Left lobe of liver (tissue), 2 donors: ENCODE results near the gene OCIAD1. TPM values are rescaled to one million over a fixed set of nuclear protein-coding genes. Genes with fewer than 3 reads are reported as not detected.
"Not testable (repeated sequence)": the region's sequence is repeated elsewhere in the genome, so short reads cannot be mapped to it uniquely, and the experiment has no call there.

Experiments
- ATAC-seq: fragments of 200-7000 bp; cut with Tn5 transposase; one replicate; pipeline ENCODE4 v1.9.1; 2020; ENCODE audit warnings: mild to moderate bottlenecking, moderate library complexity
- DNase-seq: peaks from one replicate; pipeline ENCODE4 v3.0.0-alpha.2; 2020; ENCODE audit warnings: low spot score
- total RNA-seq: library from RNA; stranded (reverse); gene quantifications from one replicate; pipeline ENCODE4 v1.2.1, GENCODE V29; 2021
- donor health status: DM: no; HTN: no; CAD: no; lungs with moderate emphysema.
- donor health status: DM: no; HTN: yes; CAD: no.

OCIAD1 gene
- total RNA-seq, 1 donor from 2014 or later: 86.8 TPM

- ATAC-seq (no peak), DNase-seq (no peak)
These were observed 13.9 kb upstream of the OCIAD1 start for GRCh38 chr4:48816971-48817370.

DNA sequence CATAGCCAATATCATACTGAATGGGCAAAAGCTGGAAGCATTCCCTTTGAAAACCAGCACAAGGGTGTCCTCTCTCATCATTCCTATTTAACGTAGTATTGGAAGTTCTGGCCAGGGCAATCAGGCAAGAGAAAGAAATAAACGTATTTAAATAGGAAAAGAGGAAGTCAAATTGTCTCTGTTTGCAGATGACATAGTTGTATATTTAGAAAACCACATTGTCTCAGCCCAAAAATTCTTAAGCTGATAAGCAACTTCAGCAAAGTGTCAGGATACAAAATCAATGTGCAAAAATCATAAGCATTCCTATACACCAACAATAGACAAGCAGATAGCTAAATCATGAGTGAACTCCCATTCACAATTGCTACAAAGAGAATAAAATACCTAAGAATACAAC is 9.5 kb upstream of the OCIAD1 start:
- not testable (repeated sequence) for DNase-seq, ATAC-seq

GRCh38 chr4:48827622-48828021 is 3.3 kb upstream of the OCIAD1 start:
- no peak for DNase-seq

GRCh38 chr4:48831532-48832030 is 693 bp downstream of the OCIAD1 start:
- ATAC-seq (no peak), DNase-seq (no peak)

More at GRCh38 chr4:48827622-48828021, 3.3 kb upstream of the OCIAD1 start:
- ATAC-seq: no peak

- no peak for DNase-seq
- ATAC-seq: no peak
These were observed 1.7 kb downstream of the OCIAD1 start for GRCh38 chr4:48832571-48832970.

- DNase-seq (no peak), ATAC-seq (no peak)
These were observed 5.8 kb downstream of the OCIAD1 start for GRCh38 chr4:48836658-48837057.

- DNase-seq (peak; percentile 50), ATAC-seq (peak; percentile 97)
These were observed 10.3 kb downstream of the OCIAD1 start for GRCh38 chr4:48841045-48841827.

- no peak for ATAC-seq
- DNase-seq: no peak
These were observed 14.0 kb downstream of the OCIAD1 start for GRCh38 chr4:48844843-48845242.

DNA sequence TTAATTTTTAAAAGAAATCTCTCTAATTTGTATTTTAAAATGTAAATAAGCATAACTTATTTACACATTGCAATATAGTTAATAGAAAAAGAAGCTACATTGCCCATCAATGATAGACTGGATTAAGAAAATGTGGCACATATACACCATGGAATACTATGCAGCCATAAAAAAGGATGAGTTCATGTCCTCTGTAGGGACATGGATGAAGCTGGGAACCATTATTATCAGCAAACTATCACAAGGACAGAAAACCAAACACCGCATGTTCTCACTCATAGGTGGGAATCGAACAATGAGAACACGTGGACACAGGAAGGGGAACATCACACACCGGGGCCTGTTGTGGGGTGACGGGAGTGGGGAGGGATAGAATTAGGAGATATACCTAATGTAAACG is 17.9 kb downstream of the OCIAD1 start:
- not testable (repeated sequence) for ATAC-seq, DNase-seq

- no peak for DNase-seq
These were observed 20.8 kb downstream of the OCIAD1 start for GRCh38 chr4:48851651-48852050.

DNA sequence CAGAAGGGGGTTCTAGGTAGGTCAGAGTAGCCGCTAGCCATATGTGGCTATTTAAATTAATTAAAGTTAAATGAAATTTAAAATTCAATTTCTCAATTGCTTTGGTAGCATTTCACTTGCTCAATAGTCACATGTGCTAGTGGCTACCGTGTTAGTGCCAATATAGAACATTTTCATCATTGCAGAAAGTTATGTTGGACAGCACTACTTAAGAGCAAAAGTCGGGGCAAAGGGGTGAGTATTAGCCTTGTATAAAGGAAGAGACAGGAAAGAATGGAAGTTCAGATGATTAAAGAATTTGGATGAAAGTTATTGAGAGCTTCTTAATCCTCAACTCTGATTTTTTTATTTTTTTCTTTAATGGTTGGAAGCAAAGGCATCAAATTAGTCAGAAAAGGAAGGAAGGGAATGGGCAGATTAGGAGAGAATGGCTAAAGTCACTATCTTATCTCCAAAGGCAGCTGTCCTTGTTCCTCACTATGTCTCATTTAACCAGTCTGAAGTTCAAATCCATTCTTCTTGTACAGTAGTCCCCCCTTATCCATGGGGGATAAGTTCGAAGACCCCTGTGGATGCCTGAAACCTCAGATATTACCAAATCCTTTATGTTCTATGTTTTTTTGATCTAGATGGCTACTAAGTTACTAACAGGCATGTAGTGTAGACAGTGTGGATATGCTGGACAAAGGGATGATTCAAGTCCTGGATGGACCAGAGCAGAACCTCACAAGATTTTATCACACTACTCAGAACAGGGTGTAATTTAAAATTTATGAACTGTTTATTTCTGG is 22.9 kb downstream of the OCIAD1 start:
- DNase-seq: no peak
- no peak for ATAC-seq

More at GRCh38 chr4:48851651-48852050, 20.8 kb downstream of the OCIAD1 start:
- ATAC-seq: no peak

- ATAC-seq (no peak), DNase-seq (no peak)
These were observed 23.5 kb downstream of the OCIAD1 start for GRCh38 chr4:48854395-48854683.

- ATAC-seq: no peak
These were observed 24.1 kb downstream of the OCIAD1 start for GRCh38 chr4:48854982-48855381.

GRCh38 chr4:48858130-48858529 is 27.2 kb downstream of the OCIAD1 start:
- ATAC-seq (no peak), DNase-seq (no peak)

More at GRCh38 chr4:48854982-48855381, 24.1 kb downstream of the OCIAD1 start:
- DNase-seq: no peak

GRCh38 chr4:48862038-48862437 is 31.1 kb downstream of the OCIAD1 start:
- ATAC-seq (no peak), DNase-seq (no peak)

DNA sequence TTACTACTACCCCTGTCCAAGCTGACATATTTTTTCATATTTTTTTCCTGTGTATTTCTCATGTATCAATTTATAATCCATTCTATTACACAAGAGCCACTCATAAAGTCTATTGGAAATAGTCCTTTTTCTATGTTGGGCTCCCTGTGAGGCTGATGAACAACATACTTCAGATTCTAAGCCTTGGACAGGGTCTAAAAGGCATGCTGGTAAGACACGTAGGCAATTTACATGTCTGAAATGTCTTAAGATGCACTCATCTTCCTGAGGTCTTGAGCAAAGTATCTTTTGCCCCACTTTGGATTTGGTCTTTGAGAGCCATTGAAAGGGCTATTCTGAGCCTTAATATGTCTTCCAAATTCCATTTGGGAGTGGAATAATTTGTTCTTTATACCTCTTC is 31.8 kb downstream of the OCIAD1 start:
- DNase-seq (no peak), ATAC-seq (no peak)

DNA sequence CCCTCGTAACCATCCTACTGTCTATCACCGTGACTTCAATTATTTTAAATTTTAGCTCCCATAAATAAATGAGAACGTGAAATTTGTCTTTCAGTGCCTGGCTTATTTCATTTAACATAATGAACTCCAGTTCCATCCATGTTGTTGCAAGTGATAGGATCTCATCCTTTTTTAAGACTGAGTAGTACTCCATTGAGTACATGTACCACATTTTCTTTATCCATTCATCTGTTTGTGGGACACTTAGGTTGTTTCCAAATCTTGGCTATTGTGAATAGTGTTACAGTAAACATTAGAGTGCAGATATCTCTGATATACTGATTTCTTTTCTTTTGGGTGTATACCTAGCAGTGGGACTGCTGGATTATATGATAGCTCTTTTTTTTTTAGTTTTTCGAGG is 32.8 kb downstream of the OCIAD1 start:
- DNase-seq: no peak
- ATAC-seq: no peak

GRCh38 chr4:48864696-48865095 is 33.8 kb downstream of the OCIAD1 start:
- not testable (repeated sequence) for DNase-seq, ATAC-seq

DNA sequence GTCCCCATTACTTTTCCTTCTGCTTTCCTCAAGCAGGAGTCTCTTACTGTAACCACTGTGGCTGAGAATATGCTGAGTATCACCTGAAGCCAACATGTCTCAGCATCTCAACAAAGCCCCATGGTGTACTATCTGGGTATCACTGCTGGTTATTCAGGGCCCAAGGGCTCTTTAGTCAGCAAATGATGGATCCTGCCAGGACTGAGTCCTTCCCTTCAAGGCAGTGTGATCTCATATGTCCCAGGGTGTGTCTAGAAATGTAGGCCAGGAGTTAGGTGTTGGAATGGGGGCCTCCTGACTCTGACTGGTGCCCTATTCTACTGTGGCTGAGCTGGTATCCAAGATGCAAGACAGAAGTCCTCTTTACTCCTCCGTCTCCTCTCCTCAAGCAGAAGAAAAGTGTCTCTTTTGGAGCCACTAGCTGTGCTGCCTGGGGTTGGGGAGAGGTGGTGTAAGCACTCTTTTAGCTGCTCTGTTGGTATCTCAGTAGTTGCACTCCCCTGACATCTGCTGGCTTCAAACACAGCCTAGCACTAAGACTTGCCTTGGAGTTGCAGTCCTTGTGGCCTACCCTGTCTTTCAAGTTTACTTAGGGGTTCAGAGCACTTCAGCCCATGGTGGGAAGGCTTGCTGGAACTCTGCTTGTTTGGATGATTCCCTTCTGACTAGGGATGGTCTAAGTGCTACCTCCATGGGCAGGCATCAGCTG is 47.1 kb downstream of the OCIAD1 start:
- peak; percentile 13 for ATAC-seq

GRCh38 chr4:48879561-48880442 is 48.9 kb downstream of the OCIAD1 start:
- no peak for ATAC-seq
- DNase-seq: no peak

More for the DNA sequence above, 47.1 kb downstream of the OCIAD1 start:
- no peak for DNase-seq
